OCI-LY3 (cell line): ENCODE results near the gene GADL1.

Experiments
- H2AFZ ChIP-seq: fragments of 200-600, 300-600 bp; shearing (Covaris generic); 2 replicates; pipeline ENCODE4 v1.6.0; 2014; ENCODE audit warnings: antibody characterized with exemption, low read depth, low read length
- H3K27ac ChIP-seq: fragments of 200-600, 300-600 bp; sonication (generic); 2 replicates; pipeline ENCODE4 v1.5.1; 2014; ENCODE audit warnings: mild to moderate bottlenecking, low read length, moderate library complexity, mixed read lengths
- H3K27me3 ChIP-seq: fragments of 200-600, 300-600 bp; sonication (generic); 2 replicates; pipeline ENCODE4 v1.6.1; 2014; ENCODE audit warnings: low read depth, low read length, mixed read lengths
- H3K36me3 ChIP-seq: fragments of 200-600, 300-600 bp; sonication (generic); replicated peaks from 2 replicates; pipeline ENCODE3; 2014; ENCODE audit warnings: low read depth, low read length, mixed read lengths
- H3K4me1 ChIP-seq: fragments of 300-600, 200-600 bp; sonication (generic); 2 replicates; pipeline ENCODE4 v1.6.1; 2014; ENCODE audit warnings: low read length, mixed read lengths
- H3K4me2 ChIP-seq: fragments of 200-600, 300-600 bp; sonication (generic); 2 replicates; pipeline ENCODE4 v1.6.1; 2014; ENCODE audit warnings: low read length, mixed read lengths
- H3K4me3 ChIP-seq: fragments of 300-600, 200-600 bp; sonication (generic); 2 replicates; pipeline ENCODE4 v1.5.1; 2014; ENCODE audit warnings: antibody characterized with exemption, mild to moderate bottlenecking, low read length, moderate library complexity
- H3K79me2 ChIP-seq: fragments of 300-600, 200-600 bp; shearing (Covaris generic); 2 replicates; pipeline ENCODE4 v1.6.1; 2014; ENCODE audit warnings: mild to moderate bottlenecking, low read length, mixed read lengths
- H3K9ac ChIP-seq: fragments of 300-600, 200-600 bp; shearing (Covaris generic); 2 replicates; pipeline ENCODE4 v1.6.0; 2014; ENCODE audit warnings: mild to moderate bottlenecking, low read length, moderate library complexity
- H3K9me3 ChIP-seq: fragments of 200-600, 300-600 bp; shearing (Covaris generic); 2 replicates; pipeline ENCODE4 v1.6.1; 2014; ENCODE audit warnings: low read length, mixed read lengths; ENCODE audit not compliant: insufficient read depth
- H4K20me1 ChIP-seq: fragments of 200-600, 300-600 bp; sonication (generic); 2 replicates; pipeline ENCODE4 v1.6.1; 2016; ENCODE audit warnings: low read length, mixed read lengths; ENCODE audit not compliant: insufficient read depth
- CTCF ChIP-seq: fragments of 200-600, 300-600 bp; sonication (generic); IDR thresholded peaks from 2 replicates; pipeline ENCODE4 v1.5.1; 2014; ENCODE audit warnings: antibody characterized with exemption, low read length, low read depth
- EZH2phosphoT487 ChIP-seq: fragments of 200-600 bp; shearing (Covaris generic); IDR thresholded peaks from 2 replicates; pipeline ENCODE4 v1.6.1; 2018; ENCODE audit warnings: antibody characterized with exemption, mixed run types, low read depth

Gene GADL1

GRCh38 chr3:30733209-30733608 is 161.3 kb downstream of the GADL1 start:
- Histone ChIP-seq H3K9me3 (no peaks in the 10 kb centered on the region), H3K4me1 (peaks cover 15% of the 10 kb centered on the region), H3K4me2 (peak overlapping the region; percentile 48), H3K4me3 (peak overlapping the region; percentile 13; the same call in 1 of the 2 replicates), H3K27ac (no peak overlapping the region), H3K27me3 (no peaks in the 10 kb centered on the region), H3K9ac (no peak overlapping the region), H3K79me2 (no peaks in the 10 kb centered on the region), H4K20me1 (no peaks in the 10 kb centered on the region), H3K36me3 (no peaks in the 10 kb centered on the region), H2AFZ (no peak overlapping the region)
- TF ChIP-seq CTCF: no peak
- TF ChIP-seq EZH2phosphoT487: no peak

- no peaks in the 10 kb centered on the region for H3K9me3 ChIP-seq
- H3K79me2 ChIP-seq: no peaks in the 10 kb centered on the region
- H2AFZ ChIP-seq: no peak overlapping the region
- H3K27me3 ChIP-seq: no peaks in the 10 kb centered on the region
- no peak for TF ChIP-seq EZH2phosphoT487
- no peak overlapping the region for H3K9ac ChIP-seq
- no peaks in the 10 kb centered on the region for H4K20me1 ChIP-seq
- no peak overlapping the region for H3K4me3 ChIP-seq
- H3K27ac ChIP-seq: no peak overlapping the region
- peaks cover 15% of the 10 kb centered on the region for H3K4me1 ChIP-seq
- H3K4me2 ChIP-seq: no peak overlapping the region
- H3K36me3 ChIP-seq: no peaks in the 10 kb centered on the region
Observed at GRCh38 chr3:30730967-30731366, 163.5 kb downstream of the GADL1 start.

GRCh38 chr3:30729936-30730335 is 164.5 kb downstream of the GADL1 start:
- Histone ChIP-seq H3K4me3 (no peak overlapping the region), H3K9ac (no peak overlapping the region), H3K4me2 (no peak overlapping the region), H3K9me3 (no peaks in the 10 kb centered on the region), H3K27me3 (no peaks in the 10 kb centered on the region), H3K79me2 (no peaks in the 10 kb centered on the region), H3K27ac (no peak overlapping the region), H2AFZ (no peak overlapping the region), H3K4me1 (peaks cover 15% of the 10 kb centered on the region), H3K36me3 (no peaks in the 10 kb centered on the region), H4K20me1 (no peaks in the 10 kb centered on the region)
- no peak for TF ChIP-seq EZH2phosphoT487
- no peak for TF ChIP-seq CTCF

GRCh38 chr3:30729512-30729911 is 164.9 kb downstream of the GADL1 start:
- Histone ChIP-seq H3K4me2 (no peak overlapping the region), H2AFZ (no peak overlapping the region), H3K79me2 (no peaks in the 10 kb centered on the region), H3K27ac (no peak overlapping the region), H4K20me1 (no peaks in the 10 kb centered on the region), H3K9ac (no peak overlapping the region), H3K4me3 (no peak overlapping the region), H3K9me3 (no peaks in the 10 kb centered on the region), H3K4me1 (peaks cover 14% of the 10 kb centered on the region), H3K36me3 (no peaks in the 10 kb centered on the region), H3K27me3 (no peaks in the 10 kb centered on the region)
- TF ChIP-seq CTCF (no peak), EZH2phosphoT487 (no peak)

GRCh38 chr3:30728143-30728542 is 166.3 kb downstream of the GADL1 start:
- Histone ChIP-seq H3K79me2 (no peaks in the 10 kb centered on the region), H3K27me3 (no peaks in the 10 kb centered on the region), H3K4me3 (no peak overlapping the region), H3K27ac (no peak overlapping the region), H3K4me1 (peaks cover under 1% of the 10 kb centered on the region), H3K9me3 (no peaks in the 10 kb centered on the region), H2AFZ (no peak overlapping the region), H3K36me3 (no peaks in the 10 kb centered on the region), H4K20me1 (no peaks in the 10 kb centered on the region), H3K4me2 (no peak overlapping the region), H3K9ac (no peak overlapping the region)
- TF ChIP-seq CTCF (no peak), EZH2phosphoT487 (no peak)
